Gastroesophageal sphincter (tissue), 4 donors: ENCODE data around the gene RIMS4. TPM values are rescaled to one million over a fixed set of nuclear protein-coding genes. Genes with fewer than 3 reads are reported as not detected.

ENCODE experiments used
- ATAC-seq: fragments of 150-250 bp; one replicate; pipeline ENCODE4 v1.9.1; 2016; ENCODE audit warnings: mild to moderate bottlenecking, moderate library complexity
- H3K27ac ChIP-seq, 4 donors: fragments of 200-600 bp; sonication (generic) in 3 of 4; 1 replicate in 3 of 4; 2 replicates in 1 of 4; pipeline ENCODE4 v1.5.1; 2016 to 2019
- H3K27me3 ChIP-seq: fragments of 200-600 bp; sonication (generic); one replicate; pipeline ENCODE4 v1.5.1; 2019
- H3K36me3 ChIP-seq, 2 donors: fragments of 200-600 bp; sonication (generic); one replicate each; pipeline ENCODE4 v1.5.1; 2019; ENCODE audit warnings: control low read depth in 1 of 2
- H3K4me1 ChIP-seq, 3 donors: fragments of 200-600 bp; sonication (generic); 1 replicate in 2 of 3; 2 replicates in 1 of 3; pipeline ENCODE4 v1.5.1; 2016 to 2019; ENCODE audit warnings: control low read depth in 2 of 3
- H3K4me3 ChIP-seq, 2 donors: fragments of 200-600 bp; sonication (generic); one replicate each; pipeline ENCODE4 v1.5.1; 2019; ENCODE audit warnings: mild to moderate bottlenecking in 1 of 2, moderate library complexity in 1 of 2
- H3K9me3 ChIP-seq, 3 donors: fragments of 200-600 bp; sonication (generic); one replicate each; pipeline ENCODE4 v1.5.1; 2017 to 2019; ENCODE audit warnings: control low read depth in 2 of 3
- EP300 ChIP-seq: sonication (generic); formaldehyde crosslinking; IDR thresholded peaks from one replicate; pipeline ENCODE4 v1.6.1; 2017; ENCODE audit warnings: antibody characterized with exemption, mild to moderate bottlenecking
- POLR2A ChIP-seq, 2 donors: fragments of 450-650 bp; IDR thresholded peaks; one replicate each; pipeline ENCODE4 v1.6.1; 2017; ENCODE audit warnings: antibody characterized with exemption in 2 of 2, mild to moderate bottlenecking in 2 of 2, moderate library complexity in 1 of 2
- POLR2AphosphoS5 ChIP-seq: sonication (generic); formaldehyde crosslinking; IDR thresholded peaks from one replicate; pipeline ENCODE4 v1.6.1; 2017; ENCODE audit warnings: antibody characterized with exemption
- WGBS, 2 donors: methylation state at CpG; one replicate each; pipeline ENCODE4 v1.1.5; 2018; ENCODE audit warnings: low coverage in 1 of 2; 5-methylcytosine and 5-hydroxymethylcytosine counted together
- total RNA-seq, 4 donors: library from RNA; depleted of rRNA; stranded (reverse); fragments of >200 nt; gene quantifications; one replicate each; pipeline ENCODE4 v1.1.0, GENCODE V29; 2016
- TF ChIP-seq, protein P1 (sequence below), 4 experiments: fragments of 200-600 bp in 2 of 4; fragments of 450-650 bp in 2 of 4; sonication (generic) in 1 of 4; IDR thresholded peaks; one replicate each; pipeline ENCODE4 v1.5.1; 2017 to 2019; ENCODE audit warnings: antibody characterized with exemption in 4 of 4, mild to moderate bottlenecking in 2 of 4, moderate library complexity in 2 of 4

RIMS4 gene
- total RNA-seq, 4 donors from 2014 or later: 1.2 to 4.6 (median 2.4) TPM

DNA sequence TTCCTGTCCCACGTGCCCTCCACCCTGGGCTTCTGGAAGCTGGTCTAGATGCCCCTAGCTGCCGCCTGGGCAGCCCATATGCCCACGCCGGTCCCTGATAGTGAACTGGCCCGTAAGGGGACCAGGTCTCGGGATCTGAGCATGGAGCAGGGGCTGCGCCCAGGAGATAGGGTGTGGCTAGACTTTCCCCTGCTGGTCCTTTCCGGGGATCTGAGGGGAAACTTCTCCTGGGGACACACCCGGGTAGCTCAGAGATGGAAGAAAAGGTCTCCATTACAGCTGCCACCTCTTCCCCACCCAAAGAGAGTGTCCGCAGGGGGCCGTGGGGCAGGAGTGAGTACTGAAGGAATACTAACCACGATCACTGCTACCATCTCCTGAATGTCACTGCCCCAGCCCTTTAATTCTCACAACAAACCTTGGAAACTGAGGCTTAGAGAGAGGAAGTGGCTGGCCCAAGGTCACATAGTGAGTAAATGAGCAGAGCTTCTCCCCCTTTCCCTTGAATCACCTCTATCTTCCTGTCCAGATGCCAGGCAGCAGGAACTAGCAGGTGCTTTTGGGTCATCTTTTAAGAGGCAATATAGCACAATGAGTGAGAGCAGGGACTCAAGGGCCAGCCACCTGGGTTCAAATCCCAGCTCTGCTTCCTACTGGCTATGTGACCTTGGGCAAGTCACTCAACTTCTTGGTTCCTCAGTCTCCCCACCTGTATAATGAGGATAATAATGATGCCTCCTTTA is 107.0 kb downstream of the RIMS4 start:
- ATAC-seq: peak; percentile 34
- H3K27me3 ChIP-seq: no peaks in the 10 kb centered on the region
- no peaks in the 10 kb centered on the region for H3K36me3 ChIP-seq
- no peaks in the 10 kb centered on the region for H3K9me3 ChIP-seq
- H3K27ac ChIP-seq: peak overlapping the region; percentile 21 to 86 (median 82)
- peaks cover 7 to 72% (median 33%) of the 10 kb centered on the region in 3 donors for H3K4me1 ChIP-seq
- no peak overlapping the region for H3K4me3 ChIP-seq
- 82 to 100% methylated on average over 1 to 3 of the region's 12 CpGs for WGBS, 2 donors
- TF ChIP-seq POLR2AphosphoS5 (no peak), POLR2A (IDR thresholded peaks at IDR 0.05) (no peak)
- TF ChIP-seq, protein P1, sequence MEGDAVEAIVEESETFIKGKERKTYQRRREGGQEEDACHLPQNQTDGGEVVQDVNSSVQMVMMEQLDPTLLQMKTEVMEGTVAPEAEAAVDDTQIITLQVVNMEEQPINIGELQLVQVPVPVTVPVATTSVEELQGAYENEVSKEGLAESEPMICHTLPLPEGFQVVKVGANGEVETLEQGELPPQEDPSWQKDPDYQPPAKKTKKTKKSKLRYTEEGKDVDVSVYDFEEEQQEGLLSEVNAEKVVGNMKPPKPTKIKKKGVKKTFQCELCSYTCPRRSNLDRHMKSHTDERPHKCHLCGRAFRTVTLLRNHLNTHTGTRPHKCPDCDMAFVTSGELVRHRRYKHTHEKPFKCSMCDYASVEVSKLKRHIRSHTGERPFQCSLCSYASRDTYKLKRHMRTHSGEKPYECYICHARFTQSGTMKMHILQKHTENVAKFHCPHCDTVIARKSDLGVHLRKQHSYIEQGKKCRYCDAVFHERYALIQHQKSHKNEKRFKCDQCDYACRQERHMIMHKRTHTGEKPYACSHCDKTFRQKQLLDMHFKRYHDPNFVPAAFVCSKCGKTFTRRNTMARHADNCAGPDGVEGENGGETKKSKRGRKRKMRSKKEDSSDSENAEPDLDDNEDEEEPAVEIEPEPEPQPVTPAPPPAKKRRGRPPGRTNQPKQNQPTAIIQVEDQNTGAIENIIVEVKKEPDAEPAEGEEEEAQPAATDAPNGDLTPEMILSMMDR (IDR thresholded peaks at IDR 0.05): peak in 1 of 4 experiments; percentile 15

DNA sequence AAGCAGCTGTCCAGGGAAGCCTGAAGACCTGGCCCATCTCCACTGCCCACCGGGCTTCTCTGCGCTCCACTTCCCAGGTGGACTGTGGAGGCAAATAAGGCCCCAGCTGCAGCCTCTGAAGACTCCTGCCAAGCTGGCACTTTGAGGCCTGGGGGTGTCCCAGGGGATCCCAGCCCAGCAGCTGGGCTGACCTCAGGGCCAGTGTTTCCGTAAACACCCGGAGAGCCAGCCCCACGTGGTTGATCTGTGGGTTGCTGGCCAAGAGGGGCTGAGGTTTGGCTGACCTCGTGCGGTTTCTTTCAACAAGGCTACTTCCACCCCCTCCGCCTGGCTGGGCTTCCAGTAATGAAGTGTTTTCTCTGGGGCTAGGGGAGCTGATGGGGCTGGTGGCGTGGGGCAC is 107.6 kb downstream of the RIMS4 start:
- TF ChIP-seq, protein P1 (IDR thresholded peaks at IDR 0.05): no peak
- TF ChIP-seq EP300 (no peak), POLR2A (IDR thresholded peaks at IDR 0.05) (no peak), POLR2AphosphoS5 (peak; percentile 87)
- Histone ChIP-seq H3K9me3 (no peaks in the 10 kb centered on the region), H3K36me3 (no peaks in the 10 kb centered on the region), H3K27me3 (no peaks in the 10 kb centered on the region), H3K4me3 (no peak overlapping the region), H3K4me1 (peaks cover 7 to 76% (median 33%) of the 10 kb centered on the region in 3 donors), H3K27ac (peak overlapping the region; percentile 21 to 86 (median 82))
- WGBS, 2 donors: 0% methylated on average over 2 of the region's 9 CpGs; no CpG with 5 or more reads in 1 of the 2 donors
- peak; percentile 85 for ATAC-seq

DNA sequence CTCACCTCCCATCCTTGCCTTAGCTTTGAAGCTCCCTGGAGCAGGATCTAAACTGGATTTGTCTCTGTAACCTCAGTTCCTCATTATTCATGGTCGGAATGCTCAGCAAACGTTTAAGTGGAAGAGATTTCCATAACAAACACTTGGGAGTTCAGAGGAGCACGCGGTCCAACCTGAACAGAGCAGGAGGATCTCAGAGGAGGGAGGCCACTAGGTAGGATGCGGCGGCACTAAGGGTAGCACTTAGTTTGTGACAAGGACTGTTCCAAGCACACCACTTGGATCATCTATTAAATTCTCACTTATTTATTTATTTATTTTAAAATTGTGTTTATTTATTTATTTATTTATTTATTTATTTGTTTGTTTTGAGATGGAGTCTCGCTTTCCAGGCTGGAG is 108.5 kb downstream of the RIMS4 start:
- ATAC-seq: no peak
- H3K4me1 ChIP-seq: peaks cover 7 to 77% (median 33%) of the 10 kb centered on the region in 3 donors
- no peaks in the 10 kb centered on the region for H3K36me3 ChIP-seq
- no peak overlapping the region for H3K4me3 ChIP-seq
- H3K27ac ChIP-seq: peak overlapping the region; percentile 15 to 86 (median 82)
- no peak for TF ChIP-seq EP300
- TF ChIP-seq, protein P1 (IDR thresholded peaks at IDR 0.05): no peak
- TF ChIP-seq POLR2A (IDR thresholded peaks at IDR 0.05): no peak
- TF ChIP-seq POLR2AphosphoS5: no peak
- WGBS, 2 donors: 54 to 66% methylated on average over 7 of the region's 7 CpGs
- no peaks in the 10 kb centered on the region for H3K9me3 ChIP-seq
- no peaks in the 10 kb centered on the region for H3K27me3 ChIP-seq

Other genes starting within 250 kb of the RIMS4 start
- 100 to 1,000 TPM; 241 to 418 (median 291) TPM for gene PKIG, start 228.0 kb downstream of the RIMS4 start, total RNA-seq
- gene ADA, start 158.8 kb downstream of the RIMS4 start, total RNA-seq: 10 to 100 TPM in 2 of 4 donors, 1 to 10 TPM in 2; 7.6 to 14.5 (median 10.4) TPM
- 100 to 1,000 TPM in 3 of 4 donors, 10 to 100 TPM in 1; 52.9 to 359 (median 146) TPM for gene CCN5, start 95.2 kb downstream of the RIMS4 start, total RNA-seq
- gene KCNK15, start 64.7 kb downstream of the RIMS4 start, total RNA-seq: 1 to 10 TPM; 1.3 to 4.7 (median 2.8) TPM
- gene YWHAB, start 75.2 kb upstream of the RIMS4 start, total RNA-seq: 100 to 1,000 TPM; 127 to 143 (median 135) TPM
- 10 to 100 TPM in 1 of 4 donors, 1 to 10 TPM in 3; 2.2 to 13.5 (median 3.2) TPM for gene PABPC1L, start 99.5 kb upstream of the RIMS4 start, total RNA-seq
- gene TOMM34, start 149.9 kb upstream of the RIMS4 start, total RNA-seq: 10 to 100 TPM in 3 of 4 donors, 1 to 10 TPM in 1; 6.8 to 16.5 (median 13.8) TPM
- gene STK4, start 156.0 kb upstream of the RIMS4 start, total RNA-seq: 10 to 100 TPM; 26.9 to 33.5 (median 28.8) TPM